GM12892 (cell line): ENCODE measurements around the gene TTC19.

Source experiments
- POLR2A ChIP-seq: IDR thresholded peaks from 2 replicates; pipeline ENCODE4 v1.6.1; 2011; ENCODE audit warnings: low read depth, low read length, control low read depth
- POLR2AphosphoS5 ChIP-seq: IDR thresholded peaks from 2 replicates; pipeline ENCODE4 v1.6.1; 2011; ENCODE audit warnings: low read depth, low read length, control low read depth
- TAF1 ChIP-seq: IDR thresholded peaks from 2 replicates; pipeline ENCODE4 v1.6.1; 2011; ENCODE audit warnings: low read depth, mild to moderate bottlenecking, control low read depth, low read length, borderline replicate concordance

- TF ChIP-seq POLR2AphosphoS5 (no peak), TAF1 (no peak), POLR2A (no peak)
These were observed 42.4 kb upstream of the TTC19 start for GRCh38 chr17:15957206-15957605.
